NCI-H146 treated with DMSO at 0.1 percent for 48 hours (cell line): Measurements from ENCODE around the gene NSDHL.
A peak's percentile ranks its signal among the peaks of the same experiment; 100 is the strongest.
"Not testable (repeated sequence)": the region's sequence is repeated elsewhere in the genome, so short reads cannot be mapped to it uniquely, and the experiment has no call there.

Experiments used
- DNase-seq: peaks from one replicate; lab custom pipeline; 2025; ENCODE audit not compliant: unreplicated experiment; lab: John Stamatoyannopoulos, UW

Gene NSDHL

GRCh38 chrX:152830312-152831305 lies at the start of gene NSDHL, which contains the start of gene CETN2:
Gene NSDHL (plus strand): TSS chrX:152831063. CDS start chrX:152846325, 15,262 bp downstream.
Gene CETN2 (minus strand): TSS chrX:152830757. CDS start chrX:152830710, 47 bp downstream.
- DNase-seq: peak; percentile 88

DNA sequence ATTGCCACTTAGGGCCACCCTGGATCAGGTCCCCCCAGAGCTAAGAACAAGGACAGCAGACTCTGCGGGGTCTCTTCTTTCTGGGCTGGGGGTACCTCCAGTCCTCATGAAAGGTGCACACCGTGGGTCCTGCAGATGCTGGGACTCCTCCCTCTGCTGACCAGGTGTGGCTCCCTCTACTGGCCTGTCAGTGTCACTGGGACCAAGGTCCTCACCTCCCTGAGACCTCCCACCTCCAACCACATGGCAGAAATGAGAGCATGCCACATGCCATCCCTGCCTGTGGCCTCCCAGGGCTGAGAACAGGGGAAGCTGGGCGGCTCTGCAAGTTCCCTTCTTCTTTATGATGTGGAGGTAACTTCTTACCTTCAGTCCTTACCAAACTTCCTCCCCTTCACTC lies 43.8 kb upstream of the NSDHL start:
- DNase-seq: not testable (repeated sequence)

DNA sequence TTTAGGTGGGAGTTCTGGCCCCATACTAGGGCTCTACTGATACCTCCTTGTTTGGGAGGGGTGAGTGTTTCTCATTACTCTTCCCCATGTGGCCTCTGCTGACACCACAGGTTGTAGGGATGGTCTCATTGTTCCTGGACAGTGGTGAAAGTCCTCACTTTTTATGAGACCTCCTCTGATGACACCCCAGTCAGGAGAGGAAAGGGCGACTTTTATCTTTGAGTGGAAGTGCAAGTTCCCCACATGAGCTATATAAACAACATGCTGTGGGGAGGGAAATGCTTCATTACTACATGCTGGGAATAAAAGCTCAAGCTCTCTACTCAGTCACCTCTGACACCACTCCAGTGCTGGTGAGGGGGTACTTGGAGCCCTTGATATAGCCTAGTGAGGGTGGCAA lies 31.9 kb upstream of the NSDHL start:
- DNase-seq: no peak

DNA sequence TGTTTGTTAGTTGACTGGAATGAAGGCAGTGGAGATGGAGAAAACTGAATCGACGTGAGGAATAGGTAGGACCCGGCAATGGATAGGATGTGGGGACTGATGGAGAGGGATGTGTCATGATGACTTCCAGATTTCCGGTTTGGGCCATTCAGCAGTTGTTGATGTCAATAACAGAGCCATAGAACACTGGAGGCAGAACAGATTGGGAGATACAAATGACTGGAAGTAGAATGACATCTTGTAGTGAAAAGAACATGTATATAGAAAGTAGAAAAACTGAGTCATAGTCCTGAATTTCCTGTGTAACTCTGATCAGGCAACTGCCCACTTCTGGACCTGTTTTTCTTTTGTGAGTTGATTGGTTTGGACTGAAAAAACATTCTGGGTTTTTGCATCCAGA lies 24.8 kb upstream of the NSDHL start:
- no peak for DNase-seq

DNA sequence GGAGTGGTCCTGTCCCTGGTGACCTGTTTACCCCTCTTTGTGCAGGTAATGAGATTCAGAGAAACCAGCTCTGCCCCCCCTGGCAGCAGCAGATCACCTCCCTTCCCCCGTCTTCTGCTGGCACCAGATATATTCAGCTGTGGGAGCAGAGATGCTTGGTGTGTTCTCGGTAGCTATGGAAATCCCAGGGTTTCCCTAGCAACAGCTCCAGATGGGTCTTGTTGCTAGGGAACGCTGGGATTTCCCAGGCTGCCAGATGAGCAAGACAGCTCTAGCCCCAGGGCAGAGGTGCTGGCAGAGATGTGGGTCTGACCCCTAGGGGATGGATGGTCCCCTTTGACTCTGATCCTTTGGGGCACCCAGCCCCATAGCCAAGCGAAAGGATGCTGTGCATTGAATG lies 20.5 kb upstream of the NSDHL start:
- no peak for DNase-seq

- DNase-seq: no peak
Observed at GRCh38 chrX:152813206-152813605, 17.7 kb upstream of the NSDHL start.

DNA sequence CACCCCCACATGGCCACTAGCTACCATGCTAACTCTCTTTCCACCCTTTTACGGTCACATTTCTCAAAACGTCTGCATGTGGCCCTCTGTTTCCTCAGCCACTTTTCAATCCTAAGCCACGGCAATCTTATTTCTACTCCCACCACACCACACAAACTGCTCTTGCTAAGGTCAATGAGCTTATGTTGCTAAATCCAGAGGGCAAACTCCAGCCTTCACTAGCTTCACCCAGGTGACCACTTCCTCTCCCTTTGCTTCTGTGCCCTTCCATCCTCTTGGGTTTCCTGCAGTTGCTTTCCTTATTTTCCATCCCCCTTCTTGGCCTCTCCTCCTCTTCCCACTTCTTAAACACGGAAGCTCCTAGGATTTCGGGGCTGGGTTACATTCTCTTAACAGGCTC lies 16.8 kb upstream of the NSDHL start:
- no peak for DNase-seq

DNA sequence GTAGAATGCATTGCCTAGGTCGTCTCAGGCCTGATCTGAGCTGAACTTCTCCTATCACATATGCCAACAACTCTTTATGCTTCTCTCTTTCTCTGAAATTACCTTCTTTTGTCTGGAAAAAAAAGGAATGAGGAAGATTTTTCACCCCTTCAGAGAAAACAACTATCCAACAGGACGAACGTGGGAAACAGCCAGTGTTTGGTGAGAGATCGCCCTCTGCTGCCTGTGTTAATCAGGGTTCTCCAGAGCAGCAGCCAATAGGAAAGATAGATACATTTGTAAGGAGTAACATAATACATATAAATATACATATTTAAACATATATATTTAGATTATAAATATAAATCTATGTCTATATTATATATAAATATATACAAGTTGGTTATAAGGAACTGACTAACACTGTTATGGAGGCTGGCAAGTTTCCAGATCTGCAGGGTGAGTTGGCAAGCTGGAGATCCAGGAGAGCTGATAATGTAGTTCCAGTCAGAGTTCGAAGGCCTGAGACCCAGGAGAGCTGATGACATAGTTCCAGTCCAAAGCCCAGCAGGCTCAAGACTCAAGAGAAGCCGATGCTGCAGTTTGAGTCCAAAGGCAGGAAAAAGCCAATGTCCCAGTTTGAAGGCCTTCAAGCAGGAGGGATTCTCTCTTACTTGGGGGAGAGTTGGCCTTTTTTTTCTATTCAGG lies 13.6 kb upstream of the NSDHL start:
- DNase-seq: no peak

GRCh38 chrX:152818356-152818755 lies 12.5 kb upstream of the NSDHL start:
- DNase-seq: no peak

DNA sequence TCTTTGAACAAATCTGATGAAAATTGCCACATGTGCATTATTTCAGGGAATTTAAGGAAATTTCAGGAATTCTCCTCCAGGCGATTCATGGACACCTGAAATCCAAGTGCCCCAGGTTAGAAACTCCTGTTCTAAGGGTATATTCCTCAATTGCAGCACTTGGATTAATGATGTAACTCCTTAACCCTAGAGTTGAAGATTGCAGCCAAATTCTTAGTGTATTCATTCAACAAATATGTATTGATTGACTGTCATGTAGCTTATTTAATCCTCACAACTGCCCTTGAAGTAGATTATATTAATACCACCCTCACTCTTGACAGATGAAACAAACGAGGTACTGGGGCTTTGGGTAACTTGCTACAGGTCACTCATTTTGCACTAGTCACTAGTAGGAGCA lies 11.6 kb upstream of the NSDHL start:
- no peak for DNase-seq

DNA sequence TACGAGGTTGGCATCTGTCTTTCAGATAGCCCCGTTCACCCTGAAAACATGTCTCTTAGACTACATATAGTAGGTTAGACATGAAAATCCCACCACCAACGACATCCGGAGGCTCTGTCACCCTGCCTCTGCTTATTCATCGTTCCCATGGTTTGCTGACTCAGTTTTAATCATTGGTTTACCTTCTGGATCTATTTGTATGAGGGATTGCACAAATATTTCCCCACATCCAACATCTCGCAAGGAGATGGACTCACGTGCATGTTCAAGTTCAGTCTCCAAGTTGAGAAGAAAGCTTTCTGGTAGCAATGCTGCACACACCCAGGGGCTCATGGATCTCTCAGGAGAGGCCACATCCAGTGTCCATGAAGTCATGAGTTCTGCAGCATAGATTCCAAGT lies 11.1 kb upstream of the NSDHL start:
- DNase-seq: no peak

DNA sequence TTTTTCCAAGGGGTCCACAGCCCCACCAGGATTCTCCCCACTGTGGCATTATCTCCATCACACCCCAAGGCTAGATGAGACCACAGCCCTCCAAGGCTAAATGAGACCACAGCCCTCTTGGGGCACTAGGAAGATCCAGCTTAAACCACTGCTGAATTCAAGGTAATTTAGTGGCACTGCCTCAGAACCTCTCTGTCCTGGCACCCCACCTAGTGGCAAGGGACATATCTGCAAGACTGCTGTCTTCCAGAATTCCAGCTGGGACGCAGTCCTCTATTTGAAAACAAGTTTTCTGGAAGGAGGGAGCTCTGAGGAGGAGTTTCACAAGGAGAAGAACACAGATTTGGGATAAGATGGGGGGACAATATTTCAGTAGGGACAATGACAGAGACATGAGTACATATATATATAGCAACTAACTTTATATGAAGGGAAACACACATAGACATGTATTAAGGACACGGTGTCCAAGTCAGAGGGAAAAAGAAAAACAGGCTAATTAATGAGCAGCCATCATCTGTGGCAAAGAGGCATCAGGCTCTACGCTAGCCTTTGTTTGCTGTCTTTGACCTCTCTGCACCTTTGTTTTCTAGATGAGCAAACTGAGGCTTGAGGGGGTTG lies 9.6 kb upstream of the NSDHL start:
- DNase-seq: peak; percentile 4

DNA sequence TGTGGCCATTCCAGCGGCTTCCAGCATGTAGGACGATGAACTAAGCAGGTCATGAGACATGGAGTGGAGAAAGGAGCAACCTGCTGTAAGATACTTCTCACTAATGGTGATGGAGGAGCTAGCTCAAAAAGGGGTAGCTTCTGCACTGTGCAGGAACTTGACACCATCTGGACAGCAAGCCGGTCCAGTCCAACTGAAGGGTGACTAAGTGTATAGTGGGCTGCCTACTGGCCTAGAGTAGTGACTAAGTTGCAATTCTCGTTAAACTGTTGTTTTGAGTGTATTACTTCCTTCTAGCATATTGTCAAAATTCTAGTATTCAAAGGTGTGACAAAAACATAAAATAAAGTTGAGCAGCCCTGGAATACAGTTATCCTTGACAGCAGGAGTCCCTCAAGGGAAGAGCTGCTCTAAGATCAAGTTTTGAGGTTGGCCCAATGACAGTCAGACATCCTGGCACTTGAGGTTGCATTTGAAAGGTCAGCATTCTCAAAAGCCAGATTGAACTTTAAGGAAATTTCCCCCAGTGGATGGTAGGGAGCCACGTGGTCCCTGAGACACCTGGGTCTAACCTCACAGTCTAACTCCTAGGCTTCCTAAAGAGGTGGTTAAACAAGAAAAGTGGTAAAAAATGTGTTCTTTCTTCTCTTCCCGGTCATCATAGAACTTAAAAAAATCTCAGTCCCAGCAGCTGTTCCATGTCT lies 8.3 kb upstream of the NSDHL start:
- no peak for DNase-seq

DNA sequence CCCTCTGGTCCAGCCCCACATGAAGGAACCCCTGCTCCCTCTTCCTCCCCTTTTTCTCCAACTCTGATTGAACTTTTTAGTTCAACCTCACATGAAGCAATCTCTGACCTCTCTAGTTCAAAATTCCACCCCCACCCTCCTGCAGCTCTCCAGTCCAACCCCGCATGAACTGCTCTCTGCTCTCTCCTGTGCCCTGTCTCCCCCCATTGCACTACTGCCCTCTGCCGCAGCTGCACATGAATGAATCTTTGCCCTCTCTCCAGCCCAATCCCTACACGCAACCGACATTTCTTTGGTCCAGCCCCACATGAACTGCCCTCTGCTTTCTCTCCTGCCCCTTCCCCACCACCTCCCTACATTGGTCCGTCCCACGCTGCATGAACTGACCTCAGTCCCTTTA lies 7.2 kb upstream of the NSDHL start:
- DNase-seq: no peak

DNA sequence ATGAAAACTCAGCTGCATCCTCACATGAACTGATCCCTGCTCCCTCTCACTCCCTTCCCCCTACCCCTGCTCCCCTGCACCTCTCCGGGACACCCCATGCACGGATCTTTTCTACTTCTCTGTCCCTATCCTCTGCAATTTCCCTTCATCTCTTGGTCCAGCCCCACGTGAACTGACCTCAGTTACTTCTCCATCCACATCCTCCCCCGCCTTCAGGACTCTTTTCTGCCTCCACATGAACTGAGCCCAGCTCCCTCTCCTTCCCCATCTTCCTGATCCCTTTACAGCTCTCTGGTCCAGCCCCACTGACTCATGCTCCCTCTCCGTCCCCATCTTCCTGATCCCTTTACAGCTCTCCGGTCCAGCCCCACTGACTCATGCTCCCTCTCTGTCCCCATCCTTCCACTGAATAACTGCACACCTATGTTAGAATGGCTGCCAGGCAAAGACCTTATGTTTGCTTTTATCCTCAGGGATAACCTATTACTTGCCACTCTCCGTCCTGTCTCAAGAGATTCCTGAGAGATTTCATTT lies 6.0 kb upstream of the NSDHL start:
- no peak for DNase-seq

GRCh38 chrX:152831391-152831790 lies 528 bp downstream of the NSDHL start:
- no peak for DNase-seq

DNA sequence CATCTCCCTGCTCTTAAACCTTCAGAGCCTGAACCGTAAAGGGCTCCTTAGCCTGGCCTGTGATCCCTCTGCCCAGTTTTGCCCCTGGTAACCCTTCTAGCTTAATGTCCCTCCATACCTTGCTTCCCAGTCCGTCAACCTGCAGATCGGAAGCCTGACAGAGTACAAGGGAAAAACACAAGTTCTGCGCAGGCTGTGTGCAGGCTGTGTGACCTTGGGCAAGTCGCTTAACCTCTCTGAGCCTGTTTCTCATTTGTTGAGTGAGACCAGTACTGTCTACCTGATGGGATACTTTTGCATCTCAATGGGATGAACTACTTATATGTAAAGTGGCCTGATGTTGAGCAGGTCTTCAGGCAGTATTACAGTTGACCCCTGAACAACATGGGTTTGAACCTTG lies 1.7 kb downstream of the NSDHL start:
- DNase-seq: no peak

GRCh38 chrX:152833378-152833777 lies 2.5 kb downstream of the NSDHL start:
- DNase-seq: no peak

DNA sequence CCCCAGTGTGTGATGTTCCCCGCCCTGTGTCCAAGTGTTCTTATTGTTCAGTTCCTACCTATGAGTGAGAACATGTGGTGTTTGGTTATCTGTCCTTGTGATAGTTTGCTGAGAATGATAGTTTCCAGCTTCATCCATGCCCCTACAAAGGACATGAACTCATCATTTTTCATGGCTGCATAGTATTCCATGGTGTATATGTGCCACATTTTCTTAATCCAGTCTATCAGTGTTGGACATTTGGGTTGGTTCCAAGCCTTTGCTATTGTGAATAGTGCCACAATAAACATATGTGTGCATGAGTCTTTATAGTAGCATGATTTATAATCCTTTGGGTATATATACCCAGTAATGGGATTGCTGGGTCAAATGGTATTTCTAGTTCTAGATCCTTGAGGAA lies 4.6 kb downstream of the NSDHL start:
- DNase-seq: not testable (repeated sequence)

DNA sequence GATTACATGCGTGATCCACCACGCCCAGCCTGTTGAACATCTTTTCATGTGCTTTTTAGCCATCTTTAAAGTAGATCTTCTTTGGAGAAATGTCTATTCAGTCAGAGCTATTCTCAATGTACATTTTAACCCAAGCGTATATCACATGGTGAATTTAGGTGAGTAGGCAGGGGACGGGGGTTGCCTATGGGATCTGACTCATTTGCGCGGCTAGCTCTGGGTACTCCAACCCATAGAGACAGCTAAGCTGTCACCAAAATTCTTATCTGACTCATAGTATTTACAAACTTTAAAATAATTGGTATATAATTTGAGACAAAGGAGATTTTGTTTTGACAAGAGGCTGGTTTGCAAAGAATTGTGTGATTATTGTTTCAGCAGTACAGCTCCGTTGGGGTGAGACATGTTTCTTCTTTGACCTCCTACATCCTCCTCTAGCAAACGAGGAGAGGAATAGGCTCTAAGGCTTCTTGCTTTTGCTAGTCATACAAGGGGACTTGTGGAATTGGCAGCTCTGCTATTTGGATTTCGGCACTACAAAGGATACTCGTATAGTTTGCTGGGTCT lies 12.0 kb downstream of the NSDHL start:
- DNase-seq: no peak
